CD14-positive monocyte (primary cell): ENCODE measurements around the gene CORO1C. TPM values are rescaled to one million over a fixed set of nuclear protein-coding genes. Genes with fewer than 3 reads are reported as not detected.
A peak's percentile ranks its signal among the peaks of the same experiment; 100 is the strongest.

Source experiments
- DNase-seq, 3 donors: peaks; one replicate each; pipeline ENCODE4 v3.0.0-alpha.2; 2011 to 2022
- H2AFZ ChIP-seq: 2 replicates; pipeline ENCODE4 v1.6.0; 2012; ENCODE audit warnings: mild to moderate bottlenecking, low read depth, low read length, inconsistent platforms; ENCODE audit not compliant: insufficient read depth, poor library complexity, severe bottlenecking
- H3K27ac ChIP-seq, 2 donors: 1 replicate in 1 of 2; 2 replicates in 1 of 2; pipeline ENCODE4 v1.5.1; 2012 to 2013; ENCODE audit warnings: low read length in 2 of 2, control low read depth in 1 of 2, inconsistent platforms in 1 of 2, low read depth in 1 of 2, mild to moderate bottlenecking in 1 of 2
- H3K27me3 ChIP-seq, 2 donors: one replicate each; pipeline versions ENCODE4 v1.6.0 to v1.6.1; 2011 to 2013; ENCODE audit warnings: low read length in 2 of 2; ENCODE audit not compliant: control insufficient read depth in 2 of 2, insufficient read depth in 2 of 2
- H3K36me3 ChIP-seq, 2 donors: replicated peaks in 1 of 2; 1 replicate in 1 of 2; 2 replicates in 1 of 2; pipeline versions ENCODE4 v1.5.1 to v1.6.1; 2012 to 2013; ENCODE audit warnings: low read length in 2 of 2, control low read depth in 1 of 2, inconsistent platforms in 1 of 2, mild to moderate bottlenecking in 1 of 2; ENCODE audit not compliant: insufficient read depth in 2 of 2, control insufficient read depth in 1 of 2
- H3K4me1 ChIP-seq, 2 donors: 1 replicate in 1 of 2; 2 replicates in 1 of 2; pipeline versions ENCODE4 v1.5.1 to v1.6.1; 2012 to 2013; ENCODE audit warnings: low read length in 2 of 2, control low read depth in 1 of 2, inconsistent platforms in 1 of 2, mild to moderate bottlenecking in 1 of 2, moderate library complexity in 1 of 2; ENCODE audit not compliant: insufficient read depth in 2 of 2, control insufficient read depth in 1 of 2
- H3K4me2 ChIP-seq: replicated peaks from 2 replicates; pipeline ENCODE3; 2012; ENCODE audit warnings: low read length, moderate library complexity, mild to moderate bottlenecking; ENCODE audit not compliant: poor library complexity, severe bottlenecking; ENCODE audit errors: extremely low read depth
- H3K4me3 ChIP-seq, 3 experiments: fragments of 200-600 bp in 1 of 3; sonication (generic) in 1 of 3; replicated peaks in 1 of 3; 1 replicate in 2 of 3; 2 replicates in 1 of 3; pipeline ENCODE4 v1.5.1; 2011 to 2013; ENCODE audit warnings: low read length in 3 of 3, mild to moderate bottlenecking in 3 of 3, control low read depth in 2 of 3, low read depth in 2 of 3, inconsistent platforms in 1 of 3, moderate library complexity in 1 of 3
- H3K79me2 ChIP-seq: 2 replicates; pipeline ENCODE4 v1.6.0; 2012; ENCODE audit warnings: mild to moderate bottlenecking, control low read depth, inconsistent platforms, low read length, moderate library complexity; ENCODE audit not compliant: insufficient read depth
- H3K9ac ChIP-seq: 2 replicates; pipeline ENCODE4 v1.6.0; 2017; ENCODE audit warnings: low read length, mild to moderate bottlenecking; ENCODE audit not compliant: insufficient read depth, poor library complexity, severe bottlenecking
- H3K9me3 ChIP-seq, 2 donors: replicated peaks in 1 of 2; 1 replicate in 1 of 2; 2 replicates in 1 of 2; pipeline versions ENCODE4 v1.5.1 to v1.6.1; 2012 to 2013; ENCODE audit warnings: low read length in 2 of 2, control low read depth in 1 of 2; ENCODE audit not compliant: control insufficient read depth in 1 of 2, insufficient read depth in 1 of 2
- H4K20me1 ChIP-seq: 2 replicates; pipeline ENCODE4 v1.6.0; 2012; ENCODE audit warnings: mild to moderate bottlenecking, low read length, control low read depth, moderate library complexity; ENCODE audit not compliant: insufficient read depth
- H3K27ac Mint-ChIP-seq, 7 donors: one replicate each; pipeline ENCODE4 v1.8.0; 2020; ENCODE audit warnings: mild to moderate bottlenecking in 7 of 7, mixed read lengths in 7 of 7, moderate library complexity in 6 of 7, inconsistent platforms in 2 of 7
- H3K27me3 Mint-ChIP-seq, 3 donors: one replicate each; pipeline ENCODE4 v1.8.0; 2021 to 2022; ENCODE audit warnings: low read depth in 3 of 3, mild to moderate bottlenecking in 3 of 3, mixed read lengths in 3 of 3, moderate library complexity in 3 of 3, inconsistent platforms in 1 of 3
- H3K36me3 Mint-ChIP-seq, 2 donors: one replicate each; pipeline ENCODE4 v1.8.0; 2020; ENCODE audit warnings: mixed read lengths in 2 of 2, inconsistent platforms in 1 of 2, mild to moderate bottlenecking in 1 of 2
- H3K4me1 Mint-ChIP-seq: one replicate; pipeline ENCODE4 v1.8.0; 2020; ENCODE audit warnings: mild to moderate bottlenecking, mixed read lengths
- H3K4me3 Mint-ChIP-seq, 2 donors: one replicate each; pipeline ENCODE4 v1.8.0; 2020; ENCODE audit warnings: mild to moderate bottlenecking in 2 of 2, mixed read lengths in 2 of 2, moderate library complexity in 1 of 2
- H3K9me3 Mint-ChIP-seq, 7 donors: one replicate each; pipeline ENCODE4 v1.8.0; 2020 to 2022; ENCODE audit warnings: mixed read lengths in 7 of 7, mild to moderate bottlenecking in 6 of 7, moderate library complexity in 6 of 7, inconsistent platforms in 2 of 7
- CTCF ChIP-seq: fragments of 200-600 bp; IDR thresholded peaks from one replicate; pipeline ENCODE4 v1.8.0; 2022; ENCODE audit warnings: antibody characterized with exemption, mild to moderate bottlenecking
- WGBS: methylation state at CpG from one replicate; pipeline ENCODE4 v1.1.5; 2013; ENCODE audit warnings: missing lambda C conversion rate; ENCODE audit not compliant: insufficient coverage; 5-methylcytosine and 5-hydroxymethylcytosine counted together
- intact Hi-C, 2 donors: fragments of 100-400 bp; cut with micrococcal nuclease; formaldehyde crosslinking; loops; one replicate each; pipeline versions ENCODE4 v1.15.0 to v1.15.1; 2023
- polyA plus RNA-seq, 3 donors: library from polyadenylated mRNA; depleted of rRNA in 1 of 3; unstranded in 2 of 3; stranded (reverse) in 1 of 3; fragments of 300-500 nt in 2 of 3; fragments of >200 nt in 1 of 3; fragmentation: Illumina TruSeq in 2 of 3; gene quantifications; 1 replicate in 2 of 3; 2 replicates in 1 of 3; pipeline ENCODE4 v1.2.3, GENCODE V29; 2012 to 2021

CORO1C gene
- polyA plus RNA-seq, 3 donors, result 77.5 to 285 (median 229) TPM

GRCh38 chr12:108724054-108724889 is 7.0 kb downstream of the CORO1C start:
- peak overlapping the region; percentile 94 to 99 (median 98) for H3K27ac Mint-ChIP-seq
- Histone ChIP-seq H3K27me3 (no peaks in the 10 kb centered on the region), H3K4me3 (peak overlapping the region in 2 of 3 experiments; percentile 32 to 60), H3K4me2 (peak overlapping the region; percentile 71), H3K27ac (peak overlapping the region; percentile 89 to 99), H3K36me3 (no peaks in the 10 kb centered on the region), H3K4me1 (peaks cover 85 to 90% of the 10 kb centered on the region in 2 donors), H3K79me2 (peaks cover 89% of the 10 kb centered on the region), H3K9me3 (no peaks in the 10 kb centered on the region), H3K9ac (peak overlapping the region; percentile 59), H2AFZ (no peak overlapping the region), H4K20me1 (peaks cover 69% of the 10 kb centered on the region)
- peak; percentile 91 to 97 (median 96) for DNase-seq
- H3K4me3 Mint-ChIP-seq, result peak overlapping the region in 1 of 2 donors; percentile 65
- H3K4me1 Mint-ChIP-seq, result peaks cover 91% of the 10 kb centered on the region
- no peaks in the 10 kb centered on the region for H3K27me3 Mint-ChIP-seq
- intact Hi-C loops, result no loop called here
- H3K9me3 Mint-ChIP-seq, result no peaks in the 10 kb centered on the region
- no peak for TF ChIP-seq CTCF
- WGBS, result no CpG with 5 or more reads among the region's 3 CpGs
- peaks cover 13 to 28% of the 10 kb centered on the region in 2 donors for H3K36me3 Mint-ChIP-seq

- peak overlapping the region; percentile 89 to 99 for H3K27ac ChIP-seq
- peaks cover 77 to 85% of the 10 kb centered on the region in 2 donors for H3K4me1 ChIP-seq
- H3K27ac Mint-ChIP-seq, result peak overlapping the region; percentile 94 to 99 (median 98)
- intact Hi-C loops, result loop anchor here in 1 of 2 donors (1.0 kb wide), 1 partner anchor 8 kb away; the partner anchor contains the start of gene CORO1C
- DNase-seq, result peak; percentile 88 to 96 (median 88)
- no peak overlapping the region for H2AFZ ChIP-seq
- WGBS, result 7% methylated on average over 3 of the region's 5 CpGs
- H3K4me1 Mint-ChIP-seq, result peaks cover 89% of the 10 kb centered on the region
- no peaks in the 10 kb centered on the region for H3K9me3 ChIP-seq
- H3K79me2 ChIP-seq, result peaks cover 89% of the 10 kb centered on the region
- H3K4me2 ChIP-seq, result peak overlapping the region; percentile 71
- no peaks in the 10 kb centered on the region for H3K27me3 ChIP-seq
- H3K36me3 ChIP-seq, result no peaks in the 10 kb centered on the region
- H3K4me3 Mint-ChIP-seq, result peak overlapping the region; percentile 13 to 70
- H3K4me3 ChIP-seq, result peak overlapping the region in 1 of 3 experiments; percentile 60
- peaks cover 0 to under 1% (median 0%) of the 10 kb centered on the region in 7 donors for H3K9me3 Mint-ChIP-seq
- no peaks in the 10 kb centered on the region for H3K27me3 Mint-ChIP-seq
- peaks cover 68% of the 10 kb centered on the region for H4K20me1 ChIP-seq
- peaks cover 10 to 24% of the 10 kb centered on the region in 2 donors for H3K36me3 Mint-ChIP-seq
- H3K9ac ChIP-seq, result peak overlapping the region; percentile 59
- no peak for TF ChIP-seq CTCF
Measured at GRCh38 chr12:108722992-108723766, 8.1 kb downstream of the CORO1C start.
